Stimulated activated CD8-positive, alpha-beta memory T cell treated with anti-CD3 and anti-CD28 coated beads, Interleukin-7, amount 100 ng/mL, for 48 hours (primary cell): ENCODE data around the gene NOP16.

Source experiments
- DNase-seq, 2 donors: peaks; one replicate each; pipeline ENCODE4 v3.0.0-alpha.2; 2020; ENCODE audit warnings: low read depth in 1 of 2; ENCODE audit errors: extremely low read depth in 1 of 2

Gene NOP16

GRCh38 chr5:176388003-176388443, 375 bp downstream of the NOP16 start:
- DNase-seq, result no peak

- DNase-seq, result no peak
These were observed 943 bp downstream of the NOP16 start for GRCh38 chr5:176387384-176387925.

GRCh38 chr5:176386491-176386890, 1.9 kb downstream of the NOP16 start:
- no peak for DNase-seq

GRCh38 chr5:176384991-176385390, 3.4 kb downstream of the NOP16 start:
- DNase-seq, result no peak

GRCh38 chr5:176384366-176384930, 4.0 kb downstream of the NOP16 start:
- no peak for DNase-seq

GRCh38 chr5:176383961-176384360, 4.4 kb downstream of the NOP16 start:
- no peak for DNase-seq

- DNase-seq, result no peak
These were observed 5.0 kb downstream of the NOP16 start for GRCh38 chr5:176383248-176383905.

GRCh38 chr5:176382721-176383120, 5.7 kb downstream of the NOP16 start:
- DNase-seq, result no peak

GRCh38 chr5:176381979-176382378, 6.4 kb downstream of the NOP16 start:
- no peak for DNase-seq

- DNase-seq, result no peak
These were observed 7.0 kb downstream of the NOP16 start for GRCh38 chr5:176381423-176381822.

- DNase-seq, result no peak
These were observed 8.5 kb downstream of the NOP16 start for GRCh38 chr5:176379881-176380280.

- no peak for DNase-seq
These were observed 15.1 kb downstream of the NOP16 start for GRCh38 chr5:176373100-176373818.

- no peak for DNase-seq
These were observed 16.5 kb downstream of the NOP16 start for GRCh38 chr5:176371621-176372539.

- no peak for DNase-seq
These were observed 18.3 kb downstream of the NOP16 start for GRCh38 chr5:176369934-176370711.

GRCh38 chr5:176368726-176369125, 19.7 kb downstream of the NOP16 start:
- DNase-seq, result no peak

GRCh38 chr5:176366232-176366894, 22.0 kb downstream of the NOP16 start:
- no peak for DNase-seq

- peak; percentile 38 to 62 for DNase-seq
These were observed 22.8 kb downstream of the NOP16 start, which contains the start of gene ARL10 for GRCh38 chr5:176365351-176366231. ARL10 (plus strand) TSS chr5:176365487; CDS start chr5:176365564, 77 bp downstream.

- DNase-seq, result no peak
These were observed 23.5 kb downstream of the NOP16 start for GRCh38 chr5:176364765-176365350.
